Measurements from ENCODE around the gene CDK11B. TPM values are rescaled to one million over a fixed set of nuclear protein-coding genes. Genes with fewer than 3 reads are reported as not detected.
A peak's percentile ranks its signal among the peaks of the same experiment; 100 is the strongest.
"Not testable (repeated sequence)": the region's sequence is repeated elsewhere in the genome, so short reads cannot be mapped to it uniquely, and the experiment has no call there.

Gene CDK11B
- total and polyA plus RNA-seq, 2 donors: 16.1 to 35.6 TPM

GRCh38 chr1:1640081-1640480 is 18.7 kb downstream of the CDK11B start:
- not testable (repeated sequence) for H3K27ac ChIP-seq (ENCODE audit: low read depth in 1 of 2, low read length in 1 of 2); H3K4me1 ChIP-seq (ENCODE audit: control insufficient read depth in 2 of 2, insufficient read depth in 2 of 2, low read length in 2 of 2); H3K27me3 ChIP-seq (ENCODE audit: control insufficient read depth in 2 of 2, insufficient read depth in 1 of 2, low read length in 1 of 2); DNase-seq (ENCODE audit: low read depth in 6 of 9, low spot score in 9 of 9); H3K9me3 ChIP-seq (ENCODE audit: control insufficient read depth in 2 of 2, insufficient read depth in 1 of 2, low read length in 1 of 2); H3K4me3 ChIP-seq (ENCODE audit: low read length in 2 of 2)
- peaks cover 7 to 29% of the 10 kb centered on the region in 2 donors for H3K36me3 ChIP-seq (ENCODE audit: control insufficient read depth in 2 of 2, insufficient read depth in 2 of 2, low read length in 1 of 2)
- WGBS: 97% methylated on average over 14 of the region's 25 CpGs

GRCh38 chr1:1639368-1639767 is 19.4 kb downstream of the CDK11B start:
- not testable (repeated sequence) for H3K9me3 ChIP-seq (ENCODE audit: control insufficient read depth in 2 of 2, insufficient read depth in 1 of 2, low read length in 1 of 2); H3K4me1 ChIP-seq (ENCODE audit: control insufficient read depth in 2 of 2, insufficient read depth in 2 of 2, low read length in 2 of 2); H3K27ac ChIP-seq (ENCODE audit: low read depth in 1 of 2, low read length in 1 of 2); DNase-seq (ENCODE audit: low read depth in 6 of 9, low spot score in 9 of 9); H3K27me3 ChIP-seq (ENCODE audit: control insufficient read depth in 2 of 2, insufficient read depth in 1 of 2, low read length in 1 of 2); H3K4me3 ChIP-seq (ENCODE audit: low read length in 2 of 2)
- peaks cover 7 to 29% of the 10 kb centered on the region in 2 donors for H3K36me3 ChIP-seq (ENCODE audit: control insufficient read depth in 2 of 2, insufficient read depth in 2 of 2, low read length in 1 of 2)
- WGBS: 98% methylated on average over 16 of the region's 16 CpGs

- H3K27me3 ChIP-seq (ENCODE audit: control insufficient read depth in 2 of 2, insufficient read depth in 1 of 2, low read length in 1 of 2); H3K4me3 ChIP-seq (ENCODE audit: low read length in 2 of 2); H3K4me1 ChIP-seq (ENCODE audit: control insufficient read depth in 2 of 2, insufficient read depth in 2 of 2, low read length in 2 of 2); DNase-seq (ENCODE audit: low read depth in 6 of 9, low spot score in 9 of 9); H3K27ac ChIP-seq (ENCODE audit: low read depth in 1 of 2, low read length in 1 of 2); H3K9me3 ChIP-seq (ENCODE audit: control insufficient read depth in 2 of 2, insufficient read depth in 1 of 2, low read length in 1 of 2): not testable (repeated sequence)
- WGBS: 99% methylated on average over 9 of the region's 13 CpGs
- H3K36me3 ChIP-seq (ENCODE audit: control insufficient read depth in 2 of 2, insufficient read depth in 2 of 2, low read length in 1 of 2): peaks cover 7 to 29% of the 10 kb centered on the region in 2 donors
These were observed 20.3 kb downstream of the CDK11B start for GRCh38 chr1:1638528-1638927.

GRCh38 chr1:1637479-1637875 is 21.3 kb downstream of the CDK11B start:
- not testable (repeated sequence) for H3K9me3 ChIP-seq (ENCODE audit: control insufficient read depth in 2 of 2, insufficient read depth in 1 of 2, low read length in 1 of 2); H3K27ac ChIP-seq (ENCODE audit: low read depth in 1 of 2, low read length in 1 of 2); DNase-seq (ENCODE audit: low read depth in 6 of 9, low spot score in 9 of 9); H3K27me3 ChIP-seq (ENCODE audit: control insufficient read depth in 2 of 2, insufficient read depth in 1 of 2, low read length in 1 of 2); H3K4me3 ChIP-seq (ENCODE audit: low read length in 2 of 2); H3K4me1 ChIP-seq (ENCODE audit: control insufficient read depth in 2 of 2, insufficient read depth in 2 of 2, low read length in 2 of 2)
- WGBS: 98% methylated on average over 14 of the region's 14 CpGs
- peaks cover 7 to 29% of the 10 kb centered on the region in 2 donors for H3K36me3 ChIP-seq (ENCODE audit: control insufficient read depth in 2 of 2, insufficient read depth in 2 of 2, low read length in 1 of 2)

GRCh38 chr1:1636621-1637478 is 22.0 kb downstream of the CDK11B start:
- not testable (repeated sequence) for H3K27me3 ChIP-seq (ENCODE audit: control insufficient read depth in 2 of 2, insufficient read depth in 1 of 2, low read length in 1 of 2); H3K9me3 ChIP-seq (ENCODE audit: control insufficient read depth in 2 of 2, insufficient read depth in 1 of 2, low read length in 1 of 2); H3K4me1 ChIP-seq (ENCODE audit: control insufficient read depth in 2 of 2, insufficient read depth in 2 of 2, low read length in 2 of 2); DNase-seq (ENCODE audit: low read depth in 6 of 9, low spot score in 9 of 9); H3K27ac ChIP-seq (ENCODE audit: low read depth in 1 of 2, low read length in 1 of 2); H3K4me3 ChIP-seq (ENCODE audit: low read length in 2 of 2)
- 96% methylated on average over 37 of the region's 37 CpGs for whole genome bisulfite sequencing
- H3K36me3 ChIP-seq (ENCODE audit: control insufficient read depth in 2 of 2, insufficient read depth in 2 of 2, low read length in 1 of 2): peaks cover 7 to 29% of the 10 kb centered on the region in 2 donors

GRCh38 chr1:1634613-1635012 is 24.2 kb downstream of the CDK11B start:
- peaks cover 12 to 23% of the 10 kb centered on the region in 2 donors for H3K4me1 ChIP-seq (ENCODE audit: control insufficient read depth in 2 of 2, insufficient read depth in 2 of 2, low read length in 2 of 2)
- 97% methylated on average over 9 of the region's 13 CpGs for WGBS
- H3K27ac ChIP-seq (ENCODE audit: low read depth in 1 of 2, low read length in 1 of 2); DNase-seq (ENCODE audit: low read depth in 6 of 9, low spot score in 9 of 9); H3K4me3 ChIP-seq (ENCODE audit: low read length in 2 of 2); H3K9me3 ChIP-seq (ENCODE audit: control insufficient read depth in 2 of 2, insufficient read depth in 1 of 2, low read length in 1 of 2): not testable (repeated sequence)
- peaks cover 16 to 21% of the 10 kb centered on the region in 2 donors for H3K27me3 ChIP-seq (ENCODE audit: control insufficient read depth in 2 of 2, insufficient read depth in 1 of 2, low read length in 1 of 2)
- H3K36me3 ChIP-seq (ENCODE audit: control insufficient read depth in 2 of 2, insufficient read depth in 2 of 2, low read length in 1 of 2): peaks cover 7 to 27% of the 10 kb centered on the region in 2 donors

GRCh38 chr1:1633409-1633808 is 25.4 kb downstream of the CDK11B start:
- DNase-seq (ENCODE audit: low read depth in 6 of 9, low spot score in 9 of 9); H3K4me3 ChIP-seq (ENCODE audit: low read length in 2 of 2); H3K27ac ChIP-seq (ENCODE audit: low read depth in 1 of 2, low read length in 1 of 2); H3K9me3 ChIP-seq (ENCODE audit: control insufficient read depth in 2 of 2, insufficient read depth in 1 of 2, low read length in 1 of 2): not testable (repeated sequence)
- Histone ChIP-seq H3K36me3 (ENCODE audit: control insufficient read depth in 2 of 2, insufficient read depth in 2 of 2, low read length in 1 of 2) (peaks cover 7 to 18% of the 10 kb centered on the region in 2 donors), H3K4me1 (ENCODE audit: control insufficient read depth in 2 of 2, insufficient read depth in 2 of 2, low read length in 2 of 2) (peaks cover 12 to 35% of the 10 kb centered on the region in 2 donors), H3K27me3 (ENCODE audit: control insufficient read depth in 2 of 2, insufficient read depth in 1 of 2, low read length in 1 of 2) (peaks cover 16 to 21% of the 10 kb centered on the region in 2 donors)
- no CpG with 5 or more reads among the region's 35 CpGs for WGBS

- H3K9me3 ChIP-seq (ENCODE audit: control insufficient read depth in 2 of 2, insufficient read depth in 1 of 2, low read length in 1 of 2): no peaks in the 10 kb centered on the region
- peak in 1 of 9 donors; percentile 18 for DNase-seq (ENCODE audit: low read depth in 6 of 9, low spot score in 9 of 9)
- WGBS: 7% methylated on average over 48 of the region's 48 CpGs
- peak within 1 kb of the TSS in 1 of 2 donors; percentile 25 for H3K27ac ChIP-seq (ENCODE audit: low read depth in 1 of 2, low read length in 1 of 2)
- H3K36me3 ChIP-seq (ENCODE audit: control insufficient read depth in 2 of 2, insufficient read depth in 2 of 2, low read length in 1 of 2): peaks cover 11 to 22% of the 10 kb centered on the region in 2 donors
- H3K4me3 ChIP-seq (ENCODE audit: low read length in 2 of 2): peak within 1 kb of the TSS in 1 of 2 donors; percentile 65
- peaks cover 12 to 36% of the 10 kb centered on the region in 2 donors for H3K4me1 ChIP-seq (ENCODE audit: control insufficient read depth in 2 of 2, insufficient read depth in 2 of 2, low read length in 2 of 2)
- H3K27me3 ChIP-seq (ENCODE audit: control insufficient read depth in 2 of 2, insufficient read depth in 1 of 2, low read length in 1 of 2): peaks cover 16 to 21% of the 10 kb centered on the region in 2 donors
These were observed 26.9 kb downstream of the CDK11B start, which contains the start of gene MMP23B for GRCh38 chr1:1631782-1632420. MMP23B (plus strand) TSS chr1:1632173; CDS start chr1:1632219, 46 bp downstream.
